GM21825 (cell line): Measurements from ENCODE around the gene KCNG2.
"Not testable (repeated sequence)": the region's sequence is repeated elsewhere in the genome, so short reads cannot be mapped to it uniquely, and the experiment has no call there.

Experiments
- ATAC-seq: cut with Tn5 transposase; IDR thresholded peaks from one replicate; pipeline ENCODE4 v1.9.1; 2021; ENCODE audit warnings: mild to moderate bottlenecking, moderate library complexity; ENCODE audit not compliant: unreplicated experiment

Gene KCNG2

DNA sequence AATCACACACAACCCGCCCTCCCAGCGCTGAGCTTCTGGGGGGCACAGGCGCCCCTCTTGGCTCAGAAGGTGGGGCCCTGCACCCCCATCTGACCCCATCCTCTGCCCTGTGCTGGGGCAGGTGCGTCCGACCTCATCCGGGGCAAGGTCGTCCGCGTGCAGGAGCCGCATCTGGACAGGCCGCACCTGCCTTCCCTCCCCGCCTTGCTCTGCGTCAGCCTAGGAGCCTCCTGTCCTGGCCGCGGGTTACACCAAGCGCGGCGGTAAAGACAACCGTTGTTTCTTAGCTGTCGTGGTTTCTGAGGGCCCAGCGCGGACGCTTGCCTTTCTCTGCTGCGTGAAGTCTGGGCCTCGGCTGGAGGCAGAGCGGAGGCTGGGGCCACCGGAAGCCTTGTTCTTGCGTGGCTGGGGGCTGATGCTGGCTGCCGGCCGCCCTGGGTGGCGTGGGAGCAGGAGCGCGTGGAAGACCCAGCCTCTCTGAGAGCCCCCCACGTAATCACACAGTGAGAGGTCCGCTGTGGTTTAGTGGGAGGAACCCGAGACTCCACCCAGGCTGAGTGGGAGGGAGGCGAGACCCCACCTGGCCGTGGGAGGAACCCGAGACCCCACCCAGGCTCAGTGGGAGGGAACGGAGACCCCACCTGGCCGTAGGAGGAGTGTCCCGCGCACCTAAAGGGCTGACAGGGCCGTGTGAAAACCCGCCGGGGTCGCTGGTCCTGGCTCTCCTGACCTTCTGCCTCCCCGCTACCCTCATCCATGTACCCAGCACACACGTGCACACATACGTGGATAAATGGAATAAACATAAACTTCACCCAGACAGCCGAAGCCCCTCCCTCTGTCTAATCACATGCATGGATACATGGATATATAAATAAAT lies 51.8 kb downstream of the KCNG2 start:
- ATAC-seq: no peak

DNA sequence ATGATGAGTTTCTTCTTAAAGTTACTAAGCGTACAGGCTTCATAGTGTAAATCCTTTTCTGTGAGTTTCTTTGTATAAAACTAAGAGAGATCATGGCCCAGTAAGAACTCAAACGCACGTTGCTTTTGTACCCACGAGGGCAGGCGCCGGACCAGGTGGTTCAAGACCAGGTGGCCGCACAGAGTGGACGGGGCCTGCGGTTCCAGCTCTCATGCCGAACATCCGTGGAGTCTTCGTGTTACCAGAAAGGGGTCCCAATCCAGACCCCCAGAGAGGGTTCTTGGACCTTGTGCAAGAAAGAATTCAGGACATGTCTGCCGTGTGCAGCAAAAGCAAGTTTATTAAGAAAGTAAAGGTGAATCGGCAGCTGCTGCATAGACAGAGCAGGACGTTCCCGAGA lies 53.0 kb downstream of the KCNG2 start:
- no peak for ATAC-seq

DNA sequence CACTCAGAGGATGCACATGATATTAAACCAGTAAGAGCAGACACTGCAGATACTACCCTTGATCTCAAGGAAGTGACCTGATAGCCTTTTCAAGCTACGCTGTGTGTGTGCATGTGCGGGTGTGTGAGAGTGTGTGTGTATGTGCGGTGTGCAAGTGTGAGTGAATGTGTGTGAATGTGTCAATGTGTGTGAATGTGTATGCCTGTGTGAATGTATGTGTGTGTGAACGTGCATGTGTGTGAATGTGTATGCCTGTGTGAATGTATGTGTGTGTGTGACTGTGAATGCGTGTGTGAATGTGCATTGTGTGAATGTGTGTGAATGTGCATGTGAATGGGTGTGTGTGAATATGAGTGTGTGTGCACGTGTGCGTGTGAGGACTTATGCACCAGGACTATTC lies 53.8 kb downstream of the KCNG2 start:
- ATAC-seq: no peak

DNA sequence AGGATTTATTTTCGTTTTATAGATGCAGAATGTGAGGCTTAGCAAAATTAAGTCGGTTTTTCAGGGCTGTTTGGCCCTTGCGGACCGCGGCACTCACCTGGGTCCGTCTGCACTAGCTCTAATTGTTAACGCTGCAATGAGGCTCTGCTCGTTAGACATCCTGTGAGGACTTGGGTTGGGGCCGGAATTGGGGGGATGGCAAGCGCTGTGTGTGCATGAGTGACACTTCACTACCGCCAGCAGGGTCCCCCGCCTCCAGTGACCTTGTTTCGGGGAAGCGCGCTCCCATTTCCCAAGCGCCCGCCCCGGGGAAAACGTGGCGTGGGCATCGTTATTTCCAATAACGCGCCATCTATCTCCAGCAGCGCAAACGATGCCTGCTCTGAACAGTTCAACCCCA lies 54.2 kb downstream of the KCNG2 start:
- no peak for ATAC-seq

DNA sequence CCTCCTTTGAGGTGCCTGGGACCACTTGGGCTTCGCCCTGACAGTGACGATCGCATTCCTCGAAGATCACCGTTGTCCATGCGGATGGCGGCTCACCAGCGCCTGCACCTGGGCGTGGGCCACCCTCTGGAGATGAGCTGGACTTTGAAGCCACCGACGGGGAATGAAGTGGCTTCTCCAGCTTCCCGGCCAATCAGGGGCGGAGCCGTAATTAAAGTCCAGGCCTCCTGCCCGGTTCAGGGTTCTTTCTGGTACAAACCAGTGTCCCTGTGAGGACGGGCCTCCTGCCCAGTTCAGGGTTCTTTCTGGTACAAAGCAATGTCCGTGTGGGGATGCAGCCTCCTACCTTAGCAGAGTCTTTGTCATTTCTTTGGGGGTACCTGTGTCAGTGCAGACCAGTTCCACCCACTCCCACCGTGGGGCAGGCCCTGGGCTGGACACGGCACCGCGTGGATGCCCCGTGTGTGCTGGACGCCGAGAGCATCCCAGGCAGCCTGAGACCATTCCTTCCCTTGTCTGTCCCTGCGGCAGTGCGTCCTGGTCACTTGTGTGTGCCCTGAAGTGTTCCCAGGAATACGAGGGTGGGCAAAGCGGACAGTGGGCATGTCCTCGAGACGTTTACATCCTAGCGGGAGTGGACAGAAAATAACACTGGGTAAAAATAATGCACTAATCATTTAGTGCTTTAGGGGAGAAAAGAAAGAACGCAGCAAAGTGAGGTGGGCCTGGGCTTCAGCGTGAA lies 55.0 kb downstream of the KCNG2 start:
- no peak for ATAC-seq

DNA sequence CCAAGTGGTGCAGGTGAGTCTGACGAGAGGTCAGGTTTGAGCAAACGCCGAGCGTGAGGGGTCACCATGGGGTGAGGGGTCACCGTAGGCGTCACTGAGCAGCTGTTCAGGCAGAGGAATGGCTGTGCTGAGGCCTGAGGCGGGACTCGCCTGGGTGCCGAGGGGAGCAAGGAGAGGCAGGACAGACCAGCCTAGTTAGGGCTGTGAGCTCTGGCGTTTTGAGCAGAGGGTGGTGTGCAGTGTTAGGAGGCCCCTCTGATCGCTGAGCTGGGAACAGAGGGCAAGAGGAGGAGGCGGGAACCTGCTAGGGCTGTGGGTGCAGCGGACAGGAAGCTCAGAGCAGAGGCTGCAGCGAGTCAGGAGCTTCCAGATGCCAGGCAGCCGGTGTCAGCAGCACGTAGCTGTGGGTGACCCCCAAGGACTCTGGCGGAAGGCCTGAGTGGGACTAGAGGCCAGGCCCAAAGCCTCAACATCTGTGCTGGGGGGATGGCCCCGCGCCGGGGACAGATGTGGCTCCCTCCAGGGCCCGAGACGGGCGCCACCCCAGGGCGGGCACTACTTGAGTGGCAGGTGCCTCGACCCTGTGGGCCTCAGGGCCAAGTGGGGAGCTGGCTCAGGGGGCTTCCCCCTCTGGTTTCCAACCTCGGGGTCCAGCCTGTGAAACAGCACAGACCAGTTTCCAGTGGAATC lies 55.7 kb downstream of the KCNG2 start:
- no peak for ATAC-seq

DNA sequence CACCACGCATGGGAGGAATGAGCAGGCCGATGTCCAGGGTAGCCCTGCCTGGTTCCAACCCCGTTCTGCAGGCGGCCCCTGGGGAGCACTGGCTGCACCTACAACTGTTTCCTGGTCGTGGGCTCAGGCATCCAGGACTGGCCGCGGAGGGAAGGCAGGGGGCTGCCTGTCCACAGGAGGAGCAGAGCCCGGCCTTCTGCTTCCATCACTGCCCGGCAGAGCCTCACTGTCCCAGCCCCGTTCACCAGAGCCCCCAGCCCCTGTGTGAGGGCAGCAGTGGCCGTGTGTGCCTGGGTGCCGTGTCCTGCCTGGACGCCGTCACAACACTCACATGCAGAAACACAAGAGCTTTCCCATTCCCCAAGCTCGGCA lies 56.2 kb downstream of the KCNG2 start:
- ATAC-seq: no peak

DNA sequence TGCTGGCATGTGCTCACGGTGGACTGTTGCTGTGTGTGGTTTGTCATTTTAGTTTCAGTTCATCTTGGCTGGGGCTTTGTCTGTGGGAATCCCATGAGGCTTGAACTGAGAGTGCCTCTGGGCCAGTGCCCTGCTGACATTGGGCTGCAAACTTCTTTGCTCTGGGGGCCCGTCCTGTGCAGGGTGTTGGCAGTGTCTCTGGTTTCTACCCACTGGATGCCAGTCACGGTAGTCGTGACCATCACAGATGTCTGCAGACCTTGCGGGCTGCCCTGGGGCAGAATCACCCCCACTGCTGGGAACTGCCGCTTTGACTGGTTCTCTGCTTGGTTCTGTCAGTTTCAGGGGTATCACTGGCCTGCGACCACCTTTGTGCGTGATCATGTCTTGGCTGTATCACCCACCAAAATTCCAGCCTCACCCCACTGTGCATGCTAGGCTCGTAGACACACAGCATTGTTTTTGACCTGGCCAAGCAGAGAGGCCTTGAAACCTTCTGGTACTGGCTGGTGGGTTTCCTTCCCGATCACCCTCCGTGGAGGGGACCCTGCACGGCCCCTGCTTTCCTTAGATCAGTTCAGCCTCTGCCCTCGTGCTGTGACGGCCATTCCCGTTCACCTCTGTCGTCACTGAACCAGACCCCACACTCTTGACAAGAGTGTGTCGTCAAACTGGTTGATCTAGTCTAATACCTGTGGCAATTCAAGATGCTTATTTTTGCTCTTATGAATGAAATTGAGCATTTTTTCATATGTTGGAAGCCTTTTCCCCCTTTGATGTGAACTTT lies 57.6 kb downstream of the KCNG2 start:
- ATAC-seq: peak; percentile 67

DNA sequence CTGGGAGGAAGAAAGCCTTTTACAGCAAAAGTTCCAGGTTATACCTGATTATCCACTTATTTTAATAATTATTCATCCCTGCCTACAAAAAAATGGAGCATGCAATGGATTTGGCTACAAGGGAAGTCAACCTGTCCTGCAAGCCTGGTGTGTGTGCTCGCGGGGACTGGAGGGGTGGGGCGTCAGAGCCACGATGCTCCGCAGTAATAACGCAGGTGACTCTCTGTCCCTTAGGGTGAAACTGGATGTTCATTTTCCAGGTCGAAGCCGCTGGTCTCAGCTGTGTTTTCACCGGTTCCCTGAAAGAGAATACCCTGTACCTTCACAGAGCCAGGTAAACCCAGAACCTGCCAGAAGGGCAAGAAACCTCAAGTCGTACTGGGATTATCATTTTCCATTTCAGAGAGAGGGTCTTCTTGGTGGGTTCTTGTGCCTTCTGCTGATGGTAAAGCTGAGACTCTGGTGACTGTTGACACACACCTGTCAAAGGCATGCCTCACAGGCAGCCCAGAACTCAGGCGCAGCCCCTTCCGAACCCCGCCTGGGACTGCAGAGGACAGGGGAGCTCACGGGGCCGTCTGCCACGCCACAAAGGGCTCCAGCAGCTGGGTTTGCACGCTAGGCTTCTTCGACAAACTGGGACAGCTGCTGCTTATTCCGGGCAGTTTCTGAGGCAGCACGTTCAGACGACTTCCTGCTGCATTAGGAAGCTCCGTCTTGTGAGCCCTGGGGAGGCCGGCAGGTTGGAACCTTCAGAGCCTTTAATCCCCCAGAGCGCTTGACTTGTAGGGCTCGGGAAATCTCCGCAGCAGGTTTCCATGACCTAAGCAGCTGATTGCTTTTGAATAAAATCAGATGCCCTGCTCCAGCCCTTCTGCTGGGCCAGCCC lies 58.6 kb downstream of the KCNG2 start:
- peak; percentile 66 for ATAC-seq

DNA sequence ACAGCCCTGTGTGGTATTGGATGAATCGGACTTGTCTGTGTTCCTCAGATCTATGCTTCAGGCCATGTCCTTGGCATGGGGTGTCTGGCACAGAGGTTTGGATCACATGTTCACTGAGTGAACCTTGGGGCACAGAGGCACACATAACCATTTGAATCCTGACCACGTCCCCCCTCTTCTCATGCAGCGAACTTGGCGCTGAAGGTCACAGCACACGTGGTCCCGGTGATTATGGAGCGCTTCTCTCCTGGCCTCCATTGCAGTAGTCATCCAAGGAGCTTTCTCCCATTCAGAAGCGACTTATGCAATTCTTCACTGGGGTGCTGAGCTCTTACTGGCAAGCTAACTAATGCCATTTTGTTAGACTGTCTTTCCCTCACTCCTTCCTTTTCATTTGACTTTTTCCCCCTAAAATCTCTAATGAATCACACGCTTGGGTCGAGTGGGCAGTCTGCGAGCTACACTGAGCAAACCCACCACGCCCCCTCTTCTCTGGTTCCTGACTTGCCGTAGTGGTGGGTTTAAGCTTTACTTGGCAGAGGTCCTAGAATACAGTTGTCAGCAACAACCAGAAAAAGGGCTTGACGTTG lies 59.4 kb downstream of the KCNG2 start:
- ATAC-seq: no peak

DNA sequence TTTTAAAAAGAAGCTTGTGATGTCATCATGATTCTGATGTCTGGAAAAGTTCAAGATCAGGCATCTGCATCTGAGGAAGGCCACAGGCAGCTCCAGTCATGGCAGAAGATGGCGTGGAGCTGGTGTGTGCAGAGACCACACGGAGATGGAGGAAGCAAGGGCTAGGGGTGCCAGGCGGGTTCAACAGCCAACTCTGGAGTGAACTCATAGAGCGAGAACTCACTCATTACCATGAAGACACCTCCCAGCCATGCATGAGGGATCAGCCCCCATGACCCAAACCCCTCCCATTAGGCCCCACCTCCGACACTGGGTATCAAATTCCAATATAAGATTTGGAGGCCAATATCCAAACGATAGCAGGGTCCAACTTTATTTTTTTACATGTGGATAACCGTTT lies 61.6 kb downstream of the KCNG2 start:
- ATAC-seq: no peak

DNA sequence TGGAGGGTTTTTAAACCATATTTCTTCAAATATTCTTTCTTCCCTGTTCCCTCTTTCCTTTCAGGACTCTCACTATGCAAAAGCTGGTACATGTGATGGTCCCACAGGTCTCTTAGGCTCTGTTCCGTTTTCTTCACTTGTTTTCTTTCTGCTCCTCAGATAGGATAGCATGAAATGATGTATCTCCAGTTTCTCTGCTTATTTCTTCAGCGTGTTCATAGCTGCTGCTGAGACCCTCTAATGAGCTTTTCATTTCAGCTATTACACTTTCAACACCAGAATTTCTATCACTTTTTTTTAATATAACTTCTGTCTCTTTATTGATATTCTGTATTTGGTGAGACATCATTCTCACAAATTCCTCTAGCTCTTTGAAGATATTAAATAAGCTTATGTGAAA lies 63.9 kb downstream of the KCNG2 start:
- no peak for ATAC-seq

DNA sequence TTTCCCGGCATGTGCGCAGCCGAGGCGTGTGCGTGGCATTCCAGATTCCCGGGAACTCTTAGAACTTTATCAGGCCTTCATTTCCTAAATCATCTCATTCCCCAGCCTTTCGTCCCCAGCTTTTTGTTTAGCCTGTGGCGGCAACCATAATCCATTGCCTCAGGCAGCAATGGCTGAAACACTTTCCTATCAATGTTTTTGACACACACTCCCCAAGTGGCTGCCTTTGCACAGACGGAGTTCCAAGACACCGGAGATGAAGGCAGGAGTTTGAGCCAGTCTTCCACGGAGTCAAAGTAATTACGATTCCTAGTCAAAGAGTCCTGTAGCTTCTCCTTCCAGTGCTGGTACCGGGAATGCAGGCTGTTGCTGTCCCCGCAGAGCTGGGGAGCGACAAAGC lies 64.8 kb downstream of the KCNG2 start:
- ATAC-seq: no peak

DNA sequence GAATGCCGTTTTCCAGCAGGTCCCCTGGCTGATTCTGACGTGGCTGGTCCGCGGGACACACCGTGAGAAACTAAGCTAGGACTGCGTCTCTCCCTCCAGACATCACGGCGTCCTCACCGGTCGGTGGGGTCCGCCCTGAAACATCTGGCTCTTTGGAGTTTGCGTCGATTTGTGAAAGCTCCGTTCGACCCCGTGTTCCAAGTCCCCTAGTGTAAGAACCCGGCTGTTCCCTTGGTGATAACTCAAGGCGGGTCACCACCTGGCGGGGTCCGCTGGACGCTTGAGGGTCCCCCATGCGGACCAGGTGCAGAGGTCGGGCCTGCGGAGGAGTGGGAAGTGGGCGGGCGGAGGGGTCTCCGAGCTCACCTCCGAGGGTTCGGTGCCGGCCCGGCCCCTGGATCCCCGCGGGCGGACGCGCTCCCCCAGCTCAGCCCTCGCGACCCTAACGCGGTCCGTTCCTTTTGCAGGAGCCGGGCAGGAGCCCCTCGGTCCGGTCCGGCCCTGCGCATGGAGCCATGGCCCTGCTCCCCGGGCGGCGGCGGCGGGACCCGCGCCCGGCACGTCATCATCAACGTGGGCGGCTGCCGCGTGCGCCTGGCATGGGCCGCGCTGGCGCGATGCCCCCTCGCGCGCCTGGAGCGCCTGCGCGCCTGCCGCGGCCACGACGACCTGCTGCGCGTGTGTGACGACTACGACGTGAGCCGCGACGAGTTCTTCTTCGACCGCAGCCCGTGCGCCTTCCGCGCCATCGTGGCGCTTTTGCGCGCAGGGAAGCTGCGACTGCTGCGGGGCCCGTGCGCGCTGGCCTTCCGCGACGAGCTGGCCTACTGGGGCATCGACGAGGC lies 65.6 kb downstream of the KCNG2 start:
- no peak for ATAC-seq

DNA sequence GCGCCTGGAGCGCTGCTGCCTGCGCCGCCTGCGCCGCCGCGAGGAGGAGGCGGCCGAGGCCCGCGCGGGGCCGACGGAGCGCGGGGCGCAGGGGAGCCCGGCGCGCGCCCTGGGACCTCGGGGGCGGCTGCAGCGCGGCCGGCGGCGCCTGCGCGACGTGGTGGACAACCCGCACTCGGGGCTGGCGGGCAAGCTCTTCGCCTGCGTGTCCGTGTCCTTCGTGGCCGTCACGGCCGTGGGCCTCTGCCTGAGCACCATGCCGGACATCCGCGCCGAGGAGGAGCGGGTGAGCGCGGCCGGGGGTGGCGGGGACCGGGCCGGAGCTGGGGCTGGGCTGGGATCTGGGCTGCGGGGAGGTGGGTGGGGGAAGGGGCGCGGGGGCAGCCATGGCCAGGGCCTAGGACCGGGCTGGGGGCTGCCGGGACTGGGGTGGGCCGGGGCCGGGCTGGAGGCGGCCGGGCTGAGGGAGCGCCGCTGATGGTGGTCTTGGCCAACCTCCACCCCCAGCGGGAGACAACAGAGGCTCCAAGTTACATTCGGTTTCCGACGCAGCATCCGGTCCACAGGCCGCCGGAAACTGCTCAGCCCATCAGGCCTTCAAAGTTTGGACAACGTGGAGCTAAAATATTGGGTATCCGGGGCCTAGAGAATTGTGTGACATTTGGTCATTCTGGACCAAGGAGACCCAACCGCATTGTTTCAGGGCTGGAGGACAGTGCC lies 66.4 kb downstream of the KCNG2 start:
- no peak for ATAC-seq

DNA sequence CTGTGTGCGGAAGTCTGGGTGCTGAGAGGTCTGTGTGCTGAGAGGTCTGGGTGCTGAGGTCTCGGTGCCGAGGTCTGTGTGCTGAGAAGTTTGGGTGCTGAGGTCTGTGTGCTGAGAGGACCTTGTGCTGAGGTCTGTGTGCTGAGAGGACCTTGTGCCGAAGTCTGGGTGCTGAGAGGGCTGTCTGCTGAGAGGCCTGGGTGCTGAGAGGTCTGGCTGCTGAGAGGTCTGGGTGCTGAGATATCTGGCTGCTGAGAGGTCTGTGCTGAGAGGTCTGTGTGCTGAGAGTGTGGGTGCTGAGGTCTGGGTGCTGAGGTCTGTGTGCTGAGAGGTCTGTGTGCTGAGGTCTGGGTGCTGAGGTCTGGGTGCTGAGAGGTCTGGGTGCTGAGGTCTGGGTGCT lies 67.2 kb downstream of the KCNG2 start:
- not testable (repeated sequence) for ATAC-seq

DNA sequence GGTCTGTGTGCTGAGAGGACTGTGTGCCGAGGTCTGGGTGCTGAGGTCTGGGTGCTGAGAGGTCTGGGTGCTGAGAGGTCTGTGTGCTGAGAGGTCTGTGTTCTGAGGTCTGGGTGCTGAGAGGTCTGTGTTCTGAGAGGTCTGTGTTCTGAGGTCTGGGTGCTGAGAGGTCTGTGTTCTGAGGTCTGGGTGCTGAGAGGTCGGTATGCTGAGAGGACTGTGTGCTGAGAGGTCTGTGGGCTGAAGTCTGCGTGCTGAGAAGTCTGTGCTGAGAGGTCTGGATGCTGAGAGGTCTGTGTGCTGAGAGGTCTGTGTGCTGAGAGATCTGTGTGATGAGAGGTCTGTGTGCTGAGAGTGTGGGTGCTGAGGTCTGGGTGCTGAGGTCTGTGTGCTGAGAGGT lies 68.2 kb downstream of the KCNG2 start:
- not testable (repeated sequence) for ATAC-seq
